ENCODE data around the gene PIGS.

DNA sequence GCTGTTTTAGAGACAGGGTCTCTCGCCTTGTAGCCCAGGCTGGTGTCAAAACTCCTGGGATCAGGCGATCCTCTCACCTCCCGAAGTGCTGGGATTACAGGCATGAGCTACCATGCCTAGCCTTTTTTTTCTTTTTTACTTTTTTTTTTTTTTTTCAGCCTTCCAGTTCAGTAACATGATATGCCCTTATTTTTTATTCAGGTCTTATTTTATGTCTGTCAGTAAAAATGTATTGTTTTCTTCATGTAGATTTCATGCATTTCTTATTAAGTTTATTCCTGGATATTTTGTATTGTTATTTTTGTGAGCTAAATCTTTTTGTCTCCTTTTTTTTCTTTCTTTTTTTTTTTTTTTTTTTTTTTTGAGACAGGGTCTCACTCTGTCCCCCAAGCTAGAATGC, 67.9 kb downstream of the PIGS start:
- TF ChIP-seq, protein P1, sequence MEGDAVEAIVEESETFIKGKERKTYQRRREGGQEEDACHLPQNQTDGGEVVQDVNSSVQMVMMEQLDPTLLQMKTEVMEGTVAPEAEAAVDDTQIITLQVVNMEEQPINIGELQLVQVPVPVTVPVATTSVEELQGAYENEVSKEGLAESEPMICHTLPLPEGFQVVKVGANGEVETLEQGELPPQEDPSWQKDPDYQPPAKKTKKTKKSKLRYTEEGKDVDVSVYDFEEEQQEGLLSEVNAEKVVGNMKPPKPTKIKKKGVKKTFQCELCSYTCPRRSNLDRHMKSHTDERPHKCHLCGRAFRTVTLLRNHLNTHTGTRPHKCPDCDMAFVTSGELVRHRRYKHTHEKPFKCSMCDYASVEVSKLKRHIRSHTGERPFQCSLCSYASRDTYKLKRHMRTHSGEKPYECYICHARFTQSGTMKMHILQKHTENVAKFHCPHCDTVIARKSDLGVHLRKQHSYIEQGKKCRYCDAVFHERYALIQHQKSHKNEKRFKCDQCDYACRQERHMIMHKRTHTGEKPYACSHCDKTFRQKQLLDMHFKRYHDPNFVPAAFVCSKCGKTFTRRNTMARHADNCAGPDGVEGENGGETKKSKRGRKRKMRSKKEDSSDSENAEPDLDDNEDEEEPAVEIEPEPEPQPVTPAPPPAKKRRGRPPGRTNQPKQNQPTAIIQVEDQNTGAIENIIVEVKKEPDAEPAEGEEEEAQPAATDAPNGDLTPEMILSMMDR (IDR thresholded peaks at IDR 0.05), result no peak
- TF ChIP-seq POLR2AphosphoS5 (IDR thresholded peaks at IDR 0.05), result no peak
